DMS79 (cell line): ENCODE results near the gene XRCC5.
"Not testable (repeated sequence)": the region's sequence is repeated elsewhere in the genome, so short reads cannot be mapped to it uniquely, and the experiment has no call there.

Experiments used
- DNase-seq: peaks from one replicate; lab custom pipeline; 2025; lab: John Stamatoyannopoulos, UW

Gene XRCC5

DNA sequence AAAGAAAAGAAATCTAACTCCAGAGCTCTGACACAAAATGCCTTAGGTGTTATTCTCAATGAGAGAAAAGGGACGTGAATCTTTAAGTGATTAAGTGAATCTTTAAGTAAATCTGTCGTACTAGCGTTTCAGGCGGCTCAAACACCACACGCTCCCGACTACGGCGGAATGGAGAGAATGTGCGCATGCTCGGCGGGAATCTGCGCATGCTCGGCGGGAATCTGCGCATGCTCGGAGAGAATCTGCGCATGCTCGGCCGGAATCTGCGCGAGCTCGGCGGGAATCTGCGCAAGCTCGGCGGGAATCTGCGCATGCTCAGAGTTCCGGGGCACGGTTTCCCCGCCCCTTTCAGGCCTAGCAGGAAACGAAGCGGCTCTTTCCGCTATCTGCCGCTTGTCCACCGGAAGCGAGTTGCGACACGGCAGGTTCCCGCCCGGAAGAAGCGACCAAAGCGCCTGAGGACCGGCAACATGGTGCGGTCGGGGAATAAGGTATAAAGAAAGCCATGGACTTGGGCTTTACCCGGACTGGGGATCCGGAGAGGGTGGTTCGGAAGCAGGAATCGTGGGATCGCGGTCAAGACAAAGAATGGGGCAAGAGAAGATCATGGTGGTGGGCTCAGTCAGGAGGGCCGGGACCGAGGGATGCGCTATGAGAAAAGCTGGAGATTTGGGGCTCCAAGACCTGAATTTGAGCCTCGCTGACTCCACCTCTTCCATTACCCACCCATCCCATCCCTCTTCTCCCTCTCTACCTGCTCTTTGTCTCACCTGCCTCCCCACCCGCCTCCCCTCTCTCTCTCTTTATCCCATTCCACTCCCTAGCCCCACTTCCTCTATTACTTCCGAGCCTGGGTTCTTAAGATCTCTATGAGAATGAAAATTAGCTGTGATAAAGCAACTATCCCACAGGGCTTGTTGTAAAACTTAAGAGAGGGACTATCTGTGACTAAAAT lies at the start of gene XRCC5:
Gene XRCC5 (plus strand): TSS at position 382 of the 955 bp plus-strand sequence. CDS start 89 bp downstream, at position 471.
- DNase-seq, result peak; percentile 89

DNA sequence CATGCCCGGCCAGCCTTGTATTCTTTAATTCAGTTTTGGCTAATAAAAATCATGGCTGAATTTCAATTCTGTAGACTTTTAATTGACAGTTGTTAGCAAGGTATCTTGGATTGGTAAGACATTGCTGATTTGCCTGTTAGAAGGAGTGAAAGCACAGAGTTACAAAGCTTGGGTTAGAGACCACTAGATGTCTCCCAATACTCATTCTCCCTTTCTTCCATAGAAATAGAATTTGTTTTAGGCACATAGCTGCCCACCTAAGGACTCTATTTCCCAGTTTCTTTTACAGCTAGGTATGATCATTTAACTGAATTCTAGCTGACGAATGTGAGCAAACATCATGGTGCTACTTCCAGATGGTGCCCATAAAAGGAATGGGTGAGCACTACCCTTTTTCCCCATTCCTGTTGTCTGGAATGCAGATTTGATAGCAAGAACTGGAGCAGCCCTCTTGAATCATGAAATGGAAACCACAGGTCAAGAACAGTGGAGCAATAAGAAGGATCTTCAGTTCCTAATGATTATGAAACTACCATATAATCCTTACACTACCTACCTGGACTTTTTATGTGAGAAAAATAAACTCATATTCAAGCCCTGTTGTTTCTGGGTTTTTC lies 45.0 kb upstream of the XRCC5 start:
- no peak for DNase-seq

DNA sequence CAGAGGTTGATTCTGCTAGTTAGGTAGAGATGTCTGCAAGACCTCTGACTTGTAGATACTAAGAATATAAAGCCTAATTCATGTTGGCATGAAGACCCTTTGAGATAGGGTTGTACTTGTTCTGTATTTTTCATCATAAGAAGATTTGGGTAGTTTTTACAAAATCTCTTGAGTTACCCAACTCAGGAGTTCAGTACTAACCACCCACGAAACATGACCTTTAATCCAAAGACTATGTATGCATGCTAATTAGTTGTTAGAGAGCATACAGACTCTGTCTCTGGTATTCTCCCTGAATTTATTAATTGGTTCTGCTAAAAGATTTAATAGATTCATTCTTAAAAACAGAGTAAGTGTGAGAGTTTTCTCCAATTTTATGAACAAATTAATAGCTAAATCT lies 44.5 kb upstream of the XRCC5 start:
- no peak for DNase-seq

DNA sequence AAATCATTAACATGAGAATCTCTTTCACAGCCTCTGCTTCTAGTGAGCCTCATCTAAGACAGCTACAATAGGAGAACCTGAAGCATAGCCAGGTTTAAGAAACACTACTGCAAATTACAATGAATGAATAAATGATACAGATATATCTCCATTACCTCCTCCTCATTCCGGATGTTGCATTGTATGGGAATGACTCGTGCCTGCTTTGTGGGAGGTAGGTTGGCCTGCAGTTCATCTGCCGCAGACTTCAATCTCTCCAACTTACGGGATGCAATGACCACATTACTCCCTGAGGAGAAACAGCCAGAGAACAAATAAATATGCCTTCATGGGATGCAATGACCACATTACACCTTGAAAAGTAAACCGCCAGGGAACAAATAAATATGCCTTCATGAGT lies 42.9 kb upstream of the XRCC5 start:
- no peak for DNase-seq

DNA sequence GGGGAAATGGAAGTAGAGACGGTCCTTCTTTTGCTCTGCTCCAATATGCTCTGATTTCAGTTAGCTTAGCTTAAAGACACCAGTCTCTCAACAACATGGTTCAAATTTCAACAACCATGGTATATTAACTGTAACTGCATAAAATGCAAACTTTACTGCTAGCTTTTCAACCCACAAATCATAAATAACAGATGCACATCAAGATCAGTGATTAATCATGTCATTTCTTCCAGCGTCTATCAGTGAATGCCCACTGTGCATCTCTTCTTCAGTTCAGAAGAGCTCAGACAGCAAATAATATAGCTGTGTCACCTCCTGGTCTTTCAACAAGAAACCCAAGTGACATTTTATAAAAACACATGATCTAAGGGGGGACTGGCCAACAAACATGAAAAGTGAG lies 40.1 kb upstream of the XRCC5 start:
- DNase-seq, result no peak

DNA sequence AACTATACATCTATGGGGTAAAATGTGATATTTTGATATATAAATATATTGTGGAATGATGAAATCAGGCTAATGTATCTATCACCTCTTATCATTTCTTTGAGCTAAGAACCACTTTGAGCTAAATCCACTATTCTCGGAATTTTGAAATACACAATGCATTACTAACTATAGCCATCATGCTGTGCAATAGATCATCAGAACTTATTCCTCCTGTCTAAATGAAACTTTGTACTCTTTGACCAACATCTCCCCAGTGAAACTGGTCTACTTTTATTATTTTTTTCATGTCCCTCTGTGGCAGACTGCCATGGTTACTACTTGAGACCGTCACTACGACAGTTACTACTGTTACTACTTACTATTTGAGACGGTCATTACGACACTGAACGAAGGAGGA lies 39.0 kb upstream of the XRCC5 start:
- no peak for DNase-seq

DNA sequence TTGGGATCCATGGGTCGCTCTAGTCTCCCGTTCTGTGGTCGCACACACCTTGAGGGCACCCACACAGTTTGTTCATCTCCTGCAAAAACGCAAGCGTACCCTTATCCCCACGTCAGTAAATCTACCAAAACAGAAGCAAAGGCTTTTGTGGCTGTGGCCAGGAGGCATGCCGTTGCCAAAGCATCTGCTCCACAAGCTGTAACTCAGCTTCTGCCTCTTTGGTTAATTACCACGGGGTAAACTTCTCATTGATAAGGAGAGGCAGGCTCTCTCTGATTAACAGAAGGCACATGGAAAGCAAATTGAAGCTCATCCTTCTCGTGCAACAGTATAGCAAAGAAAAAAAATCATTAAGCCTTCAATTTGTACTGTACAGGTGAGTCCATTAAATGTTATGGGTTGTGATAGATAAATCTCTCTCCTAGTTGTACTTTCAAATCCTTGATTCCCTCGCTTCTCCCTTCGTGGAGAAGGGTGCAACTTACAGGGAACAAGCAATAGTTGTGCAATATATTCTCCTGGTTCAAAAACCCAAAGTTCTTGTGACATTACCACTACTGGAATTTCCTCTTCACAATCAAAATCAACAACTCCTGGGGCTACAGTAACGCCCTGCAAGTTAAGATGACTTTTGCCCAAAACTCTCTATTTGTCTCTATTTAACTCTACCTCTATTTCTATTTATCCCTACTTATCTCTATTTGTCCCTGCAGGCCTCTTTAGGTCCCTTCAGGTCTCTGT lies 37.9 kb upstream of the XRCC5 start:
- no peak for DNase-seq

DNA sequence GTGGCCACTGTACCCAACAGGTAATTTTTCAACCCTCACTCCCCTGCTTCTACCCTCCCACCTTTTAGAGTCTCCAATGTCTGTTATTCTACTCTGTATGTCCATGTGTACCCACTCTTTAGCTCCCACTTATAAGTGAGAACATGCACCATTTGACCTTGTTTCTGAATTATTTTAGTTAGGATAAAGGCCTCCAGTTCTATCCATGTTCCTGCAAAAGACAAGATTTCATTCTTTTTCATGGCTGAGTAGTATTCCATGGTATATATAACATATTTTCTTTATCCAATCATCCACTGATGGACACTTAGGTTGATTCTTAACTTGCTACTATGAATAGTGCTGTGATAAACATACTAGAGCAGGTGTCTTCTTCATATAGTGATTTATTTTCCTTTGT lies 36.7 kb upstream of the XRCC5 start:
- no peak for DNase-seq

DNA sequence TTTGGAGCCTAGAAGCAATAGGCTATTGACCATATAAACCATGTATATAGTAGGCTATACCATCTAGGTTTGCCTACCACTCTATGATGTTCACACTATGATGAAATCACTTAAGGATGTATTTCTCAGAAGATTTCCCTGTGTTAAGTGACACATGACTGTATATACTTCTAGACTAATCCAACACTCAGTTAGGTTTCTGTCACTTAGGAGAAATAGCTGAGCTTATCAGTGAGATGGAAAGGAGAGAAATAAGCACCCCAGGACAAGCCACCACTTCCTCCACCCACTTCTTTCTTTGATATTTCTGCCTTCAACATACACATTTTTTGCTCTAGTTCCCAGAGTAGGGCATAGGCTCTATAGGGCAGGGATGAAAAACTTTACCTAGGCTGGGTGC lies 35.4 kb upstream of the XRCC5 start:
- DNase-seq, result no peak

DNA sequence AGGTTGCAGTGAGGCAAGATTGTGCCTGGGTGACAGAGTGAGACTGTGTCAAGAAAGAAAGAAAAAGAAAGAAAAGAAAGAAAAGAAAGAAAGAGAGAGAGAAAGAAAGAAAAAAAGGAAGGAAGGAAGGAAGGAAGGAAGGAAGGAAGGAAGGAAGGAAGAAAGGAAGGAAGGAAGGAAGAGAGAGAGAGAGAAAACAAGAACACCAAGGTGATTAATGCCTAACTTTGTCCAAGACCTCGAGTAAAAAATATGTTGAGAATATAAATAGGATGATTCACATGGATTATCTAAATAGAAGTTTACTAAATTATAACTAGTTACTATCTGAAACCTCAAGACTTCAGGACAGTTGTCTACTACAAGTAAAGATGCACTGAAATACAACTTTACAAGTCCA lies 34.8 kb upstream of the XRCC5 start:
- DNase-seq, result no peak

DNA sequence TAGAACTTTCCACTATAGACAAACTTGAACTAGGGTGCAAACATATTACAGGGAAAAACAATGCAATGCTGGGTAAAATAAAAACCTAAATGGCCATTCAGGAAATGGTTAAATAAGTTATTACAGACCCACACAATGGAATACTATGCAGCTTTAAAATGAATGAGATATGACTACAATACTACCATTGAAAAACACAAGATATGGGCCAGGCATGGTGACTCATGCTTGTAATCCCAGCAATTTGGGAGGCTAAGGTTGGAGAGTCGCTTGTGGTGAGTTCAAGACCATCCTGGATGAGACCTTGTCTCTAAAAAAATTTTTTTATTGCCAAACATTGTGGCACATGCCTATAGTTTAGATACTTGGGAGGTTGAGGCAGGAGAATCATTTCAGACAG lies 34.4 kb upstream of the XRCC5 start:
- DNase-seq, result no peak

DNA sequence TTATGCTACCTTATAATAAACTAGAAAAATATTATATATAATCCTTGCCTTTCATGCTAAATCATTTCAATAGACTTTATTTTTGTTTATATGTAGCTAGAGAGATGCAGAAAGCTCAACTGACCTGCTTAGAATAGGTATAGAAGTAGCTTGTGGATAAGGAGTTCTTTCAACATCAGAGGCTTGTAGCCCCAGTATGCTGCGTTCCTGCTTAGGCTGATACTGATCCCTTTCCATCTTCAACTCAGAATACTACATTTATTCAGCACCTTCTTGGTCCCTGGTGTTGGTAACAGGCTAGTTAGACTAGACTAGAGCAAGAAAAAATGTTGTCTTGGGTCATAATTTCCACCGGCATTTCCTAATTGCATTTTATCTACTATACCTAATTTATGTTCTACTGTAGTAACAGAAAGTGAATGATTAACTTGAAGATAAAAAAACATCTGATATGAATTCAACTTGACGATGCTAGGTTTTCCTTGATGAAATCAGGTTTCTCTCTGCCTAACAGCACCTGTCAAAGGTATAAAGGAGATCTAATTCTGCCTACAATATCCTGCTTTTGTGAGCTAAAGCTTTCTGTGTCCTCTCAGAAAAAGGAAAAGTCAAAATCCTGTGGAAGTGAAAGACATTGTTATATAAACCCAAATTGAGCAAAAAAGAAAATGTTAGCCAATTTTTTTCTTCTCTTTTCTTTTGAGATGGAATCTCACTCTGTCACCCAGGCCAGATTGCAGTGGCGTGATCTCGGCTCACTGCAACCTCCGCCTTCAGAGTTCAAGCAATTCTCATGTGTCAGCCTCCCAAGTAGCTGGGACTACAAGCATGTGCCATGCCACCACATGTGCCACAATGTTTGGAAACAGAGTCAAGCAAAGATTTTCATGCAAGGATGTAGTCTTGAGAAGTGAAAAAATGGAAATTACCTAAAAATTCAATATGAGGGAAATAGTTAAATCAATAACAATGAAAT lies 33.4 kb upstream of the XRCC5 start:
- no peak for DNase-seq

DNA sequence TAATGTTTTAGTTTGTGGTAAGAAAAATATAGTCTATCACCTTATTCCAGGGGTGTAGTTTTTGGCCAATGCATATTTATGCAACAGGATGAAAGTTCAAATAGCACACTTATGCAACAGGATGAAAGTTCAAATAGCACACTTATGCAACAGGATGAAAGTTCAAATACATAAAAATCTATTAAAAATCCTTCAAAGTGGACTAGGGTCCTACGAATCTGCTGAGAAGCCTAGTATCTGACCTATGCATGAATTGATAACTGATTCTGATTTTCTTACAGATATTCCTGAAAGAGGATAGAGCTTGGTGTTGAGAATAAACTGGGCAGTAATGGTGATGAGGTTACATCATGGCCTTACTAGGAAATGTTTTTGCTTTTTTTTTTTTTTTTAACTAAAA lies 30.4 kb upstream of the XRCC5 start:
- DNase-seq, result no peak

DNA sequence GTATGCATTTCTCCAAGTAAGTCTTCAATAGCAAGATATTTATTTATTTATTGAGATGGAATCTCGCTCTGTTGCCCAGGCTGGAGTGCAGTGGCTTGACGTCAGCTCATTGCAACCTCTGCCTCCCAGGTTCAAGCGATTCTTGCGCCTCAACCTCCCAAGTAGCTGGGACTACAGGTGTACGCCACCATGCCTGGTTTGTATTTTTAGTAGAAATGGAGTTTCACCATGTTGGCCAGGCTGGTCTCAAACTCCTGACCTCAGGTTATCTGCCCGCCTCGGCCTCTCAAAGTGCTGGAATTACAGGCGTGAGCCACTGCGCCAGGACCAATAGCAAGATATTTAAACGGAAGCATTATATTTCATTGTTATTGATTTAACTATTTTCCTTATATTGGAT lies 29.1 kb upstream of the XRCC5 start:
- DNase-seq, result not testable (repeated sequence)

DNA sequence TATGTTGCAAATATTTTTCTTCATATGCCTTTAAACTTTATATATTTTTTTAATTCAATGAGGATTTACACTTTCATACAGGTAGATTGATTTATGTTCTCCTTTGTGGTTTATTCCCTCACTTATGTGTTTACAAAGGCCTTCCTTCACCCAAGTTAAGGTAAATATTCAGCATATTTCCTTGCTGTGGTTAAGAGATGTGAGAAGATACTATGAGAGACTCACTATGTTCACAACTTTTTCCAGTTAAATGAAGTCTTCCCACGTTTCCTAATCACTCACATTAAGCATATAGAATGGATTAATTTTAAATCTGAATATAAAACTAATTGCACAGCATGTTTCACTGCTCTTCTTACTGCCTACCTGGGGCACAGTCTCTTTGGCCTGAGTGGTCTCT lies 28.1 kb upstream of the XRCC5 start:
- no peak for DNase-seq

DNA sequence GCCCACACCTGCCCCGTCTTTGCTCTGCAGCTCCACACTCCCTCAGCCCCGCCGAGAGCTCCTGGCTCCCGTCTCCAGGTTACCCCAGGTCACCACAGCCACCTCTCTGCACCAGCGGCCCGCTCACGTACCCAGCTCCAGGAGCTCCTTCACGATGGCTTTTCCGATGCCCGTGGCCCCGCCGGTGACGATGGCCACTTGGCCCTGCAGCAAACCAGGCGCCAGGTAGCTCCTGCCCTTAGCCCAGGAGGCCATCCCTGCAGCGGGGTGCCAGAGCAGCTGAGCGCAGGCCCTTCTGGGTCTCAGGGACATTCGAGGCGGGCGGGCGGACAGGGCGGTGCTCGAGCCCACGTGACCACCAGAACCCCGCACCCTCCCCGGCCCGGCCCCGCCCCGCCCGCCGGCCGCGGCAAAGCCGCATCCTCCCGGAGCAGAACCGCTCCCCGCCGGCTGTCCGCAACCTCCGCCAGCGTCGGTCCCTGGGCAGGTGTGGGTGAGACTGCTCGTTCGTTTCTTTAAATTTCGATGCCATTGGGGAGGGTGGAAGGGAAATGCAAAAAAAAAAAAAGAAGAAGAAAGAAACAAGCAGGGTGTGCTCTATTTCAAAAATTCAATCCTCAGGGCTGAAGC lies 27.5 kb upstream of the XRCC5 start, which contains the start of the genes PECR and TMEM169:
Gene PECR (minus strand): TSS at position 323 of the 630 bp plus-strand sequence. CDS start 68 bp downstream, at position 255.
Gene TMEM169 (plus strand): TSS at position 433 of the 630 bp plus-strand sequence. CDS start 14,045 bp downstream, outside the sequence.
- DNase-seq, result peak; percentile 72

DNA sequence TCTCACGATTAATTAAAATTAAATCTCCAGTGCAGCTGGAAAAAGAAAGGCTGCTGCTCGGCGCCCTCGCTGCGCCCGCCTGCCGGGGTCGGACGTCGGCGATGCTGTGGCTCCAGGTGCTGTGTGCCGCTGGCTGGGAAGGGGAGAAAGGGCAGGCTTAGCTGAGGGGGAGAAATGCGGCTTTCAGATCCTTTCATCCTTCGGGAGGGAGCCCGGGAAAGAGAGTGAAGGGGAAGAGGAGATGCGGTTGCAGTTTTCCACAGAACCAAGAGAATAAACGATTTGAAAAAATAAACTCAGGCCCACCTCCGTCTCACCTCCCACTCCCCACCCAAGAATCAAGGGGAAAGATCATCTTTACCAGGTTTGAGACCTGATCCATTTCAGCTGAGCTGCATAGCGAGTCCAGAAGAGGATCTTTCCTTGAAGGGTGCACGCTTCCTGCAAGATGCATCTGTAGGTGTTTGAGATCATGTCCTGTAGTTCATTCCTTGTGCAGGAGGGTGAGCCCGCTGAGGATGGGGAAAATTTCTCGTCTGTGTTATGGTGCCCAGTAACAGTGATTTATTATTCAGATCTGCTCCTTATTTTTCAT lies 26.9 kb upstream of the XRCC5 start:
- peak; percentile 21 for DNase-seq

DNA sequence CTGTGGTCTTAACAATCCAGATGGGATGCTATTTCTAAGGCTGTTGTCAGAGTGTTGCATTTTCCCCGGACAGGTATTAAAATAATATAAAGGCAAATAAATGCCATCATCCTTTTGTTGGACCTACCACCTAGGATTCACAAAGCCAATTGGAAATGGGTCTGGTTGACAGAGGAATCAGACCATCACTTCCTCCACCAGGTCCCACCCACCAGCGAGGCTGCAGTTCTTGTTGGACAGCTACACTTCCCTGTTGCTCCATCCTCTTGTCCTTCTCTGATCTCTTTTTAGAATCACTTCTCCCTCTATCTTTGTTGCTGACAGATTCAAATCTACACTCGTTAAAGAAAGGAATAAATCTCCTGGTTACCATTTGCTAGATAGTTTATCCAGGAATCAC lies 26.3 kb upstream of the XRCC5 start:
- DNase-seq, result peak; percentile 16

DNA sequence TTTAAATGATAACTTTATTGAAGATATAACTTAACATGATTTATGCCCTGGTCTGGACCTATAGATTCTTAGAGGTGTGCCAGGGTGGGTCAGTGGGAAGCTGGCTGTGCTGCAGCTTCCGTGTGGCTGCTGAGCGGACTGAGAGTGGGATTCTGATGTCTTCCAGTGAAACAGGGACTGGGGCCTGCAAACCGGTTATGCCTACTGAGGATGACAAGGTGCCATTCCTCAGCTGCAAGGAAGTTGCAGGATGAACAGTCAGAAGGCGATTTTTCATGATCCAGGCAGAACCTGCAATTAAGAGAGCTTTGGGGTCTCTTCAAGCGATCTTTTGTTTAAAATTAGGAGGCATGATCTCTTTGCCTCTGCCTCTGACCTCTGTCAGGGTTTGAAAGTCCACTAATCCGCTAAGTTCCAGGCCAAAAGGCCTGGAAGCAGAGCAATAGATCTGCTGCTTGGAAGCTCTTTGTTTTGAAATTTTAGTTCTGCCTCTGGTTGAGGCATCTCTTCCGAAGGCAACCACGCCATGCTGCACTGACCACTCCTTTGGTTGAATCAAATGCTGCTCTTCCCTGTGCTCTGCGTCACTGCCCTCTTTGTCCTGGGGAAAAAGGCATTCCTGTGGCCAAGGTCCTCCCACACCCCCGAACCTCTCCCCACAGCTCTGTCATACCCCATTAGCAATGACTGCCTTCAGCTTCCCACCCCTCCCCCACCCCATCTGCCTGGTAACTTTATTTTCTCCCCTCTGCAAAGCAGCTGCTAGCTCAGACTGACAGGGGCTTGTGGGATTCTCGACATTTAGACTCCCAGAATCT lies 25.5 kb upstream of the XRCC5 start:
- peak; percentile 52 for DNase-seq
